Esophagus squamous epithelium (tissue), 5 donors: ENCODE results near the gene MYO9A. TPM values are rescaled to one million over a fixed set of nuclear protein-coding genes. Genes with fewer than 3 reads are reported as not detected.

ENCODE experiments used
- DNase-seq: peaks from one replicate; lab custom pipeline; 2025; lab: John Stamatoyannopoulos, UW
- H3K27ac ChIP-seq, 4 donors: fragments of 200-600 bp; sonication (generic); one replicate each; pipeline ENCODE4 v1.5.1; 2016 to 2019; ENCODE audit warnings: mild to moderate bottlenecking in 1 of 4
- H3K27me3 ChIP-seq, 4 donors: fragments of 200-600 bp; sonication (generic); 1 replicate in 3 of 4; 2 replicates in 1 of 4; pipeline versions ENCODE4 v1.5.1 to v1.6.0; 2017 to 2021; ENCODE audit warnings: antibody characterized with exemption in 1 of 4
- H3K36me3 ChIP-seq, 3 donors: fragments of 200-600 bp; sonication (generic); one replicate each; pipeline ENCODE4 v1.5.1; 2016 to 2019
- H3K4me1 ChIP-seq, 3 donors: fragments of 200-600 bp; sonication (generic); one replicate each; pipeline ENCODE4 v1.5.1; 2017 to 2019
- H3K4me3 ChIP-seq, 4 donors: fragments of 200-600 bp; sonication (generic); 1 replicate in 3 of 4; 2 replicates in 1 of 4; pipeline ENCODE4 v1.5.1; 2016 to 2019; ENCODE audit warnings: mild to moderate bottlenecking in 2 of 4, moderate library complexity in 1 of 4
- H3K9me3 ChIP-seq, 3 donors: fragments of 200-600 bp; sonication (generic); one replicate each; pipeline ENCODE4 v1.5.1; 2016 to 2019
- POLR2A ChIP-seq, 4 donors: fragments of 450-650 bp; IDR thresholded peaks; one replicate each; pipeline ENCODE4 v1.6.1; 2017; ENCODE audit warnings: antibody characterized with exemption in 4 of 4, mild to moderate bottlenecking in 4 of 4, moderate library complexity in 3 of 4
- WGBS, 2 donors: methylation state at CpG; one replicate each; pipeline ENCODE4 v1.1.5; 2018; 5-methylcytosine and 5-hydroxymethylcytosine counted together
- intact Hi-C: fragments of 100-400 bp; cut with DNase I; formaldehyde crosslinking; loops from one replicate; pipeline ENCODE4 v1.15.0; 2022
- total RNA-seq, 4 donors: library from RNA; depleted of rRNA; stranded (reverse); fragments of >200 nt; gene quantifications; one replicate each; pipeline ENCODE4 v1.1.0, GENCODE V29; 2016
- TF ChIP-seq, protein P1 (sequence below), 6 experiments: fragments of 450-650 bp in 4 of 6; fragments of 200-600 bp in 2 of 6; sonication (generic) in 2 of 6; IDR thresholded peaks; one replicate each; pipeline ENCODE4 v1.5.1; 2016 to 2019; ENCODE audit warnings: antibody characterized with exemption in 6 of 6, mild to moderate bottlenecking in 4 of 6, moderate library complexity in 4 of 6
- donor health status: DM: yes; HTN: yes; CAD: no.

Gene MYO9A
- total RNA-seq, 4 donors from 2014 or later, result 18.2 to 62.0 (median 35.0) TPM

DNA sequence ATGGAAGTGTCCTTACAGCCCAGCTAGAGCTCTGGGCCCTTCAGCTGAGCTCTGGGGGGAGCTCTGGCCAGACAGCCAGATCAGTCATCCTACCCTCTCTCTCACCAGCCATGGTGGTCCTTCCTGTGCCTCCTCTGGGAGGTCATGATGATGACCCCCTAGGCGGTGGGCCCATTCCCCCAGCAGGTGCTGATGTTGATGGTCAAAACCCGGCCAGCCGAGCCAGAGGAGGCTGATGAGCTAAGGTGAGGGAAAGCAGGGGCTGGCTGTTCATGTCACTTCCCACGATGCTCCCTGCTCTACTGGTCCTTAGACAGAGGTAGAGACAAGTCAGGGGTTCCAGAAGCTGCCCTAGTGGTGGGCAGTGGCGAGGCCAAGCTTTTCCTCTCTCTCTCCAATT, 44.6 kb upstream of the MYO9A start:
- H3K36me3 ChIP-seq, result no peaks in the 10 kb centered on the region
- no peak overlapping the region for H3K27ac ChIP-seq
- intact Hi-C loops, result no loop called here
- H3K4me3 ChIP-seq, result no peak overlapping the region
- no peaks in the 10 kb centered on the region for H3K9me3 ChIP-seq
- no peak for DNase-seq
- no peaks in the 10 kb centered on the region for H3K27me3 ChIP-seq
- WGBS, 2 donors, result 79 to 90% methylated on average over 2 of the region's 5 CpGs
- TF ChIP-seq, protein P1, sequence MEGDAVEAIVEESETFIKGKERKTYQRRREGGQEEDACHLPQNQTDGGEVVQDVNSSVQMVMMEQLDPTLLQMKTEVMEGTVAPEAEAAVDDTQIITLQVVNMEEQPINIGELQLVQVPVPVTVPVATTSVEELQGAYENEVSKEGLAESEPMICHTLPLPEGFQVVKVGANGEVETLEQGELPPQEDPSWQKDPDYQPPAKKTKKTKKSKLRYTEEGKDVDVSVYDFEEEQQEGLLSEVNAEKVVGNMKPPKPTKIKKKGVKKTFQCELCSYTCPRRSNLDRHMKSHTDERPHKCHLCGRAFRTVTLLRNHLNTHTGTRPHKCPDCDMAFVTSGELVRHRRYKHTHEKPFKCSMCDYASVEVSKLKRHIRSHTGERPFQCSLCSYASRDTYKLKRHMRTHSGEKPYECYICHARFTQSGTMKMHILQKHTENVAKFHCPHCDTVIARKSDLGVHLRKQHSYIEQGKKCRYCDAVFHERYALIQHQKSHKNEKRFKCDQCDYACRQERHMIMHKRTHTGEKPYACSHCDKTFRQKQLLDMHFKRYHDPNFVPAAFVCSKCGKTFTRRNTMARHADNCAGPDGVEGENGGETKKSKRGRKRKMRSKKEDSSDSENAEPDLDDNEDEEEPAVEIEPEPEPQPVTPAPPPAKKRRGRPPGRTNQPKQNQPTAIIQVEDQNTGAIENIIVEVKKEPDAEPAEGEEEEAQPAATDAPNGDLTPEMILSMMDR (IDR thresholded peaks at IDR 0.05), result no peak
- no peak for TF ChIP-seq POLR2A (IDR thresholded peaks at IDR 0.05)
- no peaks in the 10 kb centered on the region for H3K4me1 ChIP-seq

DNA sequence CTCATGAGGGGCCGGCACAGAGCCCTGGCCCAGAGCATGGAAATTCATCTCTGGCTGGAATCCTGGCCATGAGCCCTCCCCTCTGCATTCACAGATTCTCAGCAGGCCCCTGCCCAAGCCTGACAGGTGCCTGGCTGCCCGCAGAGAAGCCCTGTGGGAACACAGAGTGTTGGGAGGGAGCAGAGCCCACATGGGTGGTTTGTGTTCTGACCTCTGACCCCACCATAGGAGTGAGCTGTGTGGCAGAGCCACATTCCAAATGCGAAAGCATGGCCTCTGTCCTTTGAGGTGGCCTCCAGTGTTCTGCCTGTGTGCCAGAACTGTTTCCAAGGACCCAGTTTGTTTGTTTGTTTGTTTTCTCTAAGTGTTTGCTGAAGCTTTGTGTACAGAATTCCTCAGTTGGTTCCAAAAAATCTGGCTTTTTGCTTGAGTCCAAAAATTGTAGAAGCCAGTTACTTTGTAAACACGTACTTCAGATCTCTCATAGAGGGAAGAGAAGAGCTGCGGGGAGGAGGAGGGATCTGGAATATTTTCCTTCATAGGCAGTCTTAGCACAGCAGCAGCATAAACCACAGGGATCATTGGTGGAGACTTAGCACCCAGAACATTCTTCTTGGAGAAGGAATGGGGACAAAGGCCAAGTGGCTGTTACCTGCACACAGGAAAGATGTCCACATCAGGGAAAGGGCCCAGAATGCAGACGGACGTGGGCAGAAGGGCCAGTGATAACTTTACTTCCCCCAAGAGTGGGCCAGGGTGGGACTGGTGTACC, 43.6 kb upstream of the MYO9A start:
- Histone ChIP-seq H3K9me3 (no peaks in the 10 kb centered on the region), H3K27ac (no peak overlapping the region), H3K4me3 (no peak overlapping the region), H3K4me1 (no peaks in the 10 kb centered on the region), H3K36me3 (no peaks in the 10 kb centered on the region), H3K27me3 (no peaks in the 10 kb centered on the region)
- intact Hi-C loops, result no loop called here
- DNase-seq, result no peak
- WGBS, 2 donors, result 79 to 92% methylated on average over 6 of the region's 7 CpGs
- TF ChIP-seq, protein P1 (IDR thresholded peaks at IDR 0.05), result no peak
- TF ChIP-seq POLR2A (IDR thresholded peaks at IDR 0.05), result no peak

DNA sequence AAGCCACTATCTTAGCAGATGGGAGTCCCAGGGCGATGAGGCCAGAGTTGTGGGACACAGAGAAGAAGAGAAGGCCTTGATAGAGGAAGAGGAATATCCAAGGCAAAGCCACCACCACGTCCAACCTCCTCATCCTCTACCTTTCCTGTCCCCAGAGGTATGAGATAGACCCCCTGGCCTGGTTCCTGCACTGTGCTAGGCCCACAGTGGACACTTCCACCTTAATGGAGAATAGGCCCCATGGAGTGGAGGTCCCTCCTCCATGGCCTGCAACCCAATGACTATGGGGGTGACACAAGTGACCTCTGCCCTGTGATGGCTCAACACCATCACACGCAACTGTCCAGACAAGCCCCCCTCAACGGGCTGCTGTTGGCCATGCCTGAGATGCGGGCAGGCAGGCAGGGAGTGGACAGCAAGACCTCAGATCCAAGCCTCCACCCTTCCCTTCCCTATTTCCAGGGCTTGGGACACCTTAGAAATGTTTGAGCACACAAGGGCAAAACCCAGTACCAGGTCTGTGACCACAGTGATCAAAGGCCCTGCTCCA, 42.8 kb upstream of the MYO9A start:
- Histone ChIP-seq H3K36me3 (no peaks in the 10 kb centered on the region), H3K9me3 (no peaks in the 10 kb centered on the region), H3K4me3 (no peak overlapping the region), H3K27me3 (no peaks in the 10 kb centered on the region), H3K4me1 (peaks cover 0 to 7% (median 5%) of the 10 kb centered on the region in 3 donors), H3K27ac (no peak overlapping the region)
- intact Hi-C loops, result no loop called here
- no peak for DNase-seq
- WGBS, 2 donors, result 67 to 81% methylated on average over 1 to 2 of the region's 5 CpGs
- no peak for TF ChIP-seq POLR2A (IDR thresholded peaks at IDR 0.05)
- TF ChIP-seq, protein P1 (IDR thresholded peaks at IDR 0.05), result no peak

DNA sequence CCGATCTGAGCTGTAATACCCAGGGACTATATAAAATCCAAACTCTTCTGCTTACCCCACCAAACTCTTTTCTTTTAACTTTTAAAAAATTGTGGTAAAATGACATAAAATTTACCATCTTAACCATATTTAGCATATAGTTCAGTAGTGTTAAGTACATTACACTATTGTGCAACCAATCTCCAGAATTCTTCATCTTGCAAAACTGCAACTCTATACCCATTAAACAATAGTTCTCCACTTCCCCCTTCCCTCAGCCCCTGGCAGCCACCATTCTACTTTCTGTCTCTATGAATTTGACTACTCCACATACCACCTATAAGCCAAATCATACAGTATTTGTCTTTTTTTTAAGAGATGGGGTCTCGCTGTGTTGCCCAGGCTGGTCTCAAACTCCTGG, 39.0 kb upstream of the MYO9A start:
- Histone ChIP-seq H3K4me1 (peaks cover 0 to 30% (median 13%) of the 10 kb centered on the region in 3 donors), H3K27me3 (no peaks in the 10 kb centered on the region), H3K9me3 (no peaks in the 10 kb centered on the region), H3K27ac (peak overlapping the region in 1 of 4 donors; percentile 84), H3K4me3 (no peak overlapping the region), H3K36me3 (no peaks in the 10 kb centered on the region)
- no peak for TF ChIP-seq POLR2A (IDR thresholded peaks at IDR 0.05)
- TF ChIP-seq, protein P1 (IDR thresholded peaks at IDR 0.05), result no peak
- intact Hi-C loops, result loop anchor here (10.0 kb wide), 1 partner anchor 352 kb away; no protein-coding TSS in a partner anchor
- WGBS, 2 donors, result 83 to 94% methylated on average over 2 of the region's 2 CpGs
- DNase-seq, result no peak
